ENCODE data around the gene SLC51B.

- TF ChIP-seq, protein P1, sequence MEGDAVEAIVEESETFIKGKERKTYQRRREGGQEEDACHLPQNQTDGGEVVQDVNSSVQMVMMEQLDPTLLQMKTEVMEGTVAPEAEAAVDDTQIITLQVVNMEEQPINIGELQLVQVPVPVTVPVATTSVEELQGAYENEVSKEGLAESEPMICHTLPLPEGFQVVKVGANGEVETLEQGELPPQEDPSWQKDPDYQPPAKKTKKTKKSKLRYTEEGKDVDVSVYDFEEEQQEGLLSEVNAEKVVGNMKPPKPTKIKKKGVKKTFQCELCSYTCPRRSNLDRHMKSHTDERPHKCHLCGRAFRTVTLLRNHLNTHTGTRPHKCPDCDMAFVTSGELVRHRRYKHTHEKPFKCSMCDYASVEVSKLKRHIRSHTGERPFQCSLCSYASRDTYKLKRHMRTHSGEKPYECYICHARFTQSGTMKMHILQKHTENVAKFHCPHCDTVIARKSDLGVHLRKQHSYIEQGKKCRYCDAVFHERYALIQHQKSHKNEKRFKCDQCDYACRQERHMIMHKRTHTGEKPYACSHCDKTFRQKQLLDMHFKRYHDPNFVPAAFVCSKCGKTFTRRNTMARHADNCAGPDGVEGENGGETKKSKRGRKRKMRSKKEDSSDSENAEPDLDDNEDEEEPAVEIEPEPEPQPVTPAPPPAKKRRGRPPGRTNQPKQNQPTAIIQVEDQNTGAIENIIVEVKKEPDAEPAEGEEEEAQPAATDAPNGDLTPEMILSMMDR (IDR thresholded peaks at IDR 0.05; ENCODE audit: low read depth, low read length, poor library complexity, severe bottlenecking), result no peak
- TF ChIP-seq EZH2phosphoT487 (IDR thresholded peaks at IDR 0.05; ENCODE audit: borderline replicate concordance, low read length), result no peak
These were observed 14.9 kb downstream of the SLC51B start for GRCh38 chr15:65059931-65060596.
